GM12878 (cell line): Measurements from ENCODE around the gene LRRN4CL. TPM values are rescaled to one million over a fixed set of nuclear protein-coding genes. Genes with fewer than 3 reads are reported as not detected.

ENCODE experiments used
- ATF3 ChIP-seq: IDR thresholded peaks from 2 replicates; pipeline ENCODE4 v1.6.1; 2011; ENCODE audit warnings: low read depth, mild to moderate bottlenecking, low read length, moderate library complexity, borderline replicate concordance; ENCODE audit errors: extremely low read depth
- ATF7 ChIP-seq: fragments of 450-650 bp; IDR thresholded peaks from 2 replicates; pipeline ENCODE4 v1.6.1; 2016; ENCODE audit warnings: low read depth, mild to moderate bottlenecking
- CHD4 ChIP-seq: fragments of 200-600 bp; sonication (generic); IDR thresholded peaks from 2 replicates; pipeline ENCODE4 v1.6.1; 2016; ENCODE audit warnings: mild to moderate bottlenecking
- CUX1 ChIP-seq: IDR thresholded peaks from 2 replicates; pipeline ENCODE4 v1.6.1; 2012; ENCODE audit warnings: improper control_type of control experiment, low read depth, low read length; ENCODE audit not compliant: insufficient replicate concordance
- E2F8 ChIP-seq: fragments of 450-650 bp; IDR thresholded peaks from 2 replicates; pipeline ENCODE4 v1.6.1; 2018; ENCODE audit warnings: mild to moderate bottlenecking, low read depth, moderate library complexity; ENCODE audit not compliant: partially characterized antibody
- RAD21 ChIP-seq: IDR thresholded peaks from 2 replicates; pipeline ENCODE4 v1.6.1; 2011; ENCODE audit warnings: mild to moderate bottlenecking, low read depth, low read length, moderate library complexity; ENCODE audit not compliant: insufficient read depth
- RB1 ChIP-seq: fragments of 450-650 bp; formaldehyde crosslinking; IDR thresholded peaks from 2 replicates; pipeline ENCODE4 v1.6.1; 2017; ENCODE audit warnings: mild to moderate bottlenecking, borderline replicate concordance
- RBBP5 ChIP-seq: fragments of 200-600 bp; sonication (generic); conservative IDR thresholded peaks from 2 replicates; pipeline ENCODE4 v1.6.1; 2016
- SIX5 ChIP-seq: IDR thresholded peaks from 2 replicates; pipeline ENCODE4 v1.6.1; 2011; ENCODE audit warnings: mild to moderate bottlenecking, low read depth, low read length, moderate library complexity; ENCODE audit not compliant: severe bottlenecking
- SP1 ChIP-seq: IDR thresholded peaks from one replicate; pipeline ENCODE4 v1.6.1; 2011; ENCODE audit warnings: low read depth, low read length
- USF1 ChIP-seq: IDR thresholded peaks from 2 replicates; pipeline ENCODE4 v1.6.1; 2011; ENCODE audit warnings: borderline replicate concordance, low read depth, mild to moderate bottlenecking, moderate library complexity, mixed read lengths, low read length; ENCODE audit not compliant: insufficient read depth; ENCODE audit errors: extremely low read length
- ZBTB4 ChIP-seq: fragments of 450-650 bp; formaldehyde crosslinking; IDR thresholded peaks from 2 replicates; pipeline ENCODE4 v1.4.0; 2022; ENCODE audit warnings: mild to moderate bottlenecking, moderate library complexity
- ZZZ3 ChIP-seq: IDR thresholded peaks from 2 replicates; pipeline ENCODE4 v1.6.1; 2011; ENCODE audit warnings: low read depth; ENCODE audit not compliant: control insufficient read depth, insufficient read length
- polyA plus RNA-seq, 11 experiments: library from polyadenylated mRNA; depleted of rRNA in 4 of 11; unstranded in 6 of 11; stranded (reverse) in 5 of 11; fragments of >200 nt; fragmentation: Nextera tagmentation in 4 of 11; fragmentation: Illumina TruSeq in 1 of 11; extraction: Ambion mirVana in 4 of 11; extraction: Trizol in 1 of 11; gene quantifications; 1 replicate in 1 of 11; 2 replicates in 10 of 11; pipeline versions ENCODE4 v1.2.1 to v1.2.3, GENCODE V29; 2011 to 2016; ENCODE audit warnings: inconsistent platforms in 2 of 11, missing spikeins in 2 of 11, low read depth in 1 of 11
- total RNA-seq, 4 experiments: library from RNA; depleted of rRNA in 3 of 4; stranded (reverse); fragments of >200 nt in 3 of 4; fragmentation: Illumina TruSeq in 1 of 4; extraction: Trizol in 1 of 4; gene quantifications; 2 replicates each; pipeline versions ENCODE4 v1.2.1 to v1.2.3, GENCODE V29; 2013 to 2021

Gene LRRN4CL
- total and polyA plus RNA-seq, 10 of the 15 experiments (the other 5 are each of a cell fraction or from before 2014, with no cell fraction given) = 0.01 to 0.06 TPM; not detected in 8

GRCh38 chr11:62727165-62727871 lies 38.0 kb upstream of the LRRN4CL start, which contains the start of gene HNRNPUL2 (continued):
- no peak for TF ChIP-seq ZBTB4
- TF ChIP-seq CHD4 = no peak
- TF ChIP-seq RB1 = peak; percentile 98
- no peak for TF ChIP-seq SP1
- no peak for TF ChIP-seq ATF3
- no peak; the same call in 1 of the 2 replicates for TF ChIP-seq ATF7
- no peak for TF ChIP-seq USF1
- no peak for TF ChIP-seq CUX1
- no peak for TF ChIP-seq E2F8
- TF ChIP-seq ZZZ3 = no peak
- no peak for TF ChIP-seq RBBP5
- TF ChIP-seq SIX5 = no peak
- TF ChIP-seq RAD21 = no peak
